PC-3 (cell line): ENCODE measurements around the gene CDC42SE2. TPM values are rescaled to one million over a fixed set of nuclear protein-coding genes. Genes with fewer than 3 reads are reported as not detected.

Experiments
- ATAC-seq: fragments of 200-7000 bp; cut with Tn5 transposase; 2 replicates; pipeline ENCODE4 v1.9.1; 2020; ENCODE audit warnings: mild to moderate bottlenecking, moderate library complexity
- BruUV-seq: library from RNA; stranded (reverse); fragments of 400-500 nt; replicated peaks from 2 replicates; lab custom pipeline; 2021; lab: Mats Ljungman, UMichigan
- CTCF ChIA-PET: fragments of 300-600 bp; sonication (Branson Sonifier 250); formaldehyde crosslinking; loops from one replicate; lab custom pipeline; 2022; ENCODE audit warnings: antibody characterized with exemption; lab: Charles Lee
- POLR2A ChIA-PET: fragments of 300-600 bp; sonication (Branson Sonifier 250); formaldehyde crosslinking; loops from one replicate; lab custom pipeline; 2022; ENCODE audit warnings: antibody characterized with exemption; ENCODE audit not compliant: unreplicated experiment; lab: Charles Lee
- DNase-seq: peaks from one replicate; pipeline ENCODE4 v3.0.0-alpha.2; 2015
- H2AFZ ChIP-seq: fragments of 300-600 bp; sonication (generic); 2 replicates; pipeline ENCODE4 v1.6.0; 2016; ENCODE audit warnings: antibody characterized with exemption, low read length
- H3F3A ChIP-seq: fragments of 300-600 bp; sonication (generic); one replicate; pipeline ENCODE4 v1.6.0; 2017; ENCODE audit warnings: antibody characterized with exemption, low read length, control low read depth, mild to moderate bottlenecking; ENCODE audit not compliant: unreplicated experiment
- H3K27ac ChIP-seq: fragments of 300-600 bp; sonication (generic); 2 replicates; pipeline ENCODE4 v1.5.1; 2016; ENCODE audit warnings: mild to moderate bottlenecking, low read length
- H3K27me3 ChIP-seq: fragments of 300-600 bp; sonication (generic); 2 replicates; pipeline ENCODE4 v1.6.1; 2016; ENCODE audit warnings: low read length, mixed read lengths
- H3K36me3 ChIP-seq: fragments of 300-600 bp; sonication (generic); 2 replicates; pipeline ENCODE4 v1.6.1; 2016; ENCODE audit warnings: low read depth, mixed run types, low read length, mixed read lengths
- H3K4me1 ChIP-seq: fragments of 300-600 bp; sonication (generic); 2 replicates; pipeline ENCODE4 v1.5.1; 2016; ENCODE audit warnings: low read length; ENCODE audit not compliant: insufficient read depth
- H3K4me2 ChIP-seq: fragments of 300-600 bp; sonication (generic); 2 replicates; pipeline ENCODE4 v1.6.0; 2016; ENCODE audit warnings: low read length
- H3K4me3 ChIP-seq: fragments of 300-600 bp; sonication (generic); 2 replicates; pipeline ENCODE4 v1.5.1; 2016; ENCODE audit warnings: mild to moderate bottlenecking, low read length, mixed read lengths
- H3K79me2 ChIP-seq: fragments of 300-600 bp; sonication (generic); 2 replicates; pipeline ENCODE4 v1.6.1; 2017; ENCODE audit warnings: low read length, mixed read lengths
- H3K9ac ChIP-seq: fragments of 300-600 bp; sonication (generic); 2 replicates; pipeline ENCODE4 v1.6.0; 2016; ENCODE audit warnings: mild to moderate bottlenecking, low read length
- H3K9me2 ChIP-seq: fragments of 300-600 bp; sonication (generic); replicated peaks from 2 replicates; pipeline ENCODE4 v1.6.1; 2016; ENCODE audit warnings: mixed run types, low read length, mixed read lengths
- H3K9me3 ChIP-seq: fragments of 300-600 bp; sonication (generic); 2 replicates; pipeline ENCODE4 v1.6.1; 2016; ENCODE audit warnings: low read length, mixed read lengths
- H4K20me1 ChIP-seq: fragments of 300-600 bp; sonication (generic); 2 replicates; pipeline ENCODE4 v1.6.1; 2016; ENCODE audit warnings: low read length, mixed read lengths
- EZH2 ChIP-seq: fragments of 300-600 bp; sonication (generic); IDR thresholded peaks from one replicate; pipeline ENCODE4 v1.6.1; 2017; ENCODE audit warnings: antibody characterized with exemption, mild to moderate bottlenecking, low read length; ENCODE audit not compliant: unreplicated experiment
- EZH2phosphoT487 ChIP-seq: fragments of 300-600 bp; sonication (generic); IDR thresholded peaks from 2 replicates; pipeline ENCODE4 v1.6.1; 2018; ENCODE audit warnings: mild to moderate bottlenecking, antibody characterized with exemption, low read length, borderline replicate concordance
- intact Hi-C: fragments of 100-400 bp; cut with micrococcal nuclease; formaldehyde crosslinking; loops from 2 replicates; pipeline ENCODE4 v1.9.0; 2023
- total RNA-seq: library from RNA; depleted of rRNA; stranded (reverse); fragments of >200 nt; gene quantifications from 2 replicates; pipeline ENCODE4 v1.2.3, GENCODE V29; 2014
- TF ChIP-seq, protein P1 (sequence below): fragments of 300-600 bp; sonication (generic); conservative IDR thresholded peaks from 2 replicates; pipeline ENCODE4 v1.5.1; 2017; ENCODE audit warnings: antibody characterized with exemption, low read depth, mild to moderate bottlenecking, low read length

Gene CDC42SE2
- total RNA-seq, 1 experiment from 2014 or later, result 13.3 TPM

DNA sequence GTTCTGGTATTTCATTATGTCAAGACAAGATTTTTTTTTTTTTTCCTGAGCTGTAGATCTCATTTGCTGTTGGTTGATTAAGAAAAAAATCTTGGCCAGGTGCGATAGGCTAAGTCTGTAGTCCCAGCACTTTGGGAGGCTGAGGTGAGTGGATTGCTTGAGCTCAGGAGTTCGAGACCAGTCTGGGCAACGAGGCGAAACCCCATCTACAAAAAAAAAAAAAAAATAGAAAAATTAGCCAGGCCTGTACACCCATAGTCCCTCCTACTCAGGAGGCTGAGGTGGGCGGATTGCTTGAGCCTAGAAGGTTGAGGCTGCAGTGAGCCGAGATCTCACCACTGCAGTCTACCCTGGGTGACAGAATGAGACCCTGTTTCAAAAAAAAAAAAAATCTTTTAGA, 12.2 kb downstream of the CDC42SE2 start:
- H3F3A ChIP-seq, result no peaks in the 10 kb centered on the region
- H3K27ac ChIP-seq, result no peak overlapping the region
- H3K9me2 ChIP-seq, result no peaks in the 10 kb centered on the region
- ATAC-seq, result no peak
- ChIA-PET CTCF (interaction anchor here (0.7 kb wide), 1 partner anchor 313 kb away, joined by 4 read pairs; no protein-coding TSS in a partner anchor), POLR2A (no interaction called here)
- H3K4me1 ChIP-seq, result peaks cover 15% of the 10 kb centered on the region
- no peaks in the 10 kb centered on the region for H3K36me3 ChIP-seq
- BruUV-seq, result no TSS peak
- no peak overlapping the region for H2AFZ ChIP-seq
- intact Hi-C loops, result no loop called here
- H3K79me2 ChIP-seq, result peaks cover 74% of the 10 kb centered on the region
- no peak overlapping the region for H3K9ac ChIP-seq
- no peak for DNase-seq
- no peak overlapping the region for H3K4me2 ChIP-seq
- 0 out of 2 replicates have a peak, but pooled peaks cover 4% of the 10 kb centered on the region for H4K20me1 ChIP-seq
- no peaks in the 10 kb centered on the region for H3K9me3 ChIP-seq
- H3K4me3 ChIP-seq, result no peak overlapping the region
- TF ChIP-seq EZH2 (no peak), EZH2phosphoT487 (no peak)
- TF ChIP-seq, protein P1, sequence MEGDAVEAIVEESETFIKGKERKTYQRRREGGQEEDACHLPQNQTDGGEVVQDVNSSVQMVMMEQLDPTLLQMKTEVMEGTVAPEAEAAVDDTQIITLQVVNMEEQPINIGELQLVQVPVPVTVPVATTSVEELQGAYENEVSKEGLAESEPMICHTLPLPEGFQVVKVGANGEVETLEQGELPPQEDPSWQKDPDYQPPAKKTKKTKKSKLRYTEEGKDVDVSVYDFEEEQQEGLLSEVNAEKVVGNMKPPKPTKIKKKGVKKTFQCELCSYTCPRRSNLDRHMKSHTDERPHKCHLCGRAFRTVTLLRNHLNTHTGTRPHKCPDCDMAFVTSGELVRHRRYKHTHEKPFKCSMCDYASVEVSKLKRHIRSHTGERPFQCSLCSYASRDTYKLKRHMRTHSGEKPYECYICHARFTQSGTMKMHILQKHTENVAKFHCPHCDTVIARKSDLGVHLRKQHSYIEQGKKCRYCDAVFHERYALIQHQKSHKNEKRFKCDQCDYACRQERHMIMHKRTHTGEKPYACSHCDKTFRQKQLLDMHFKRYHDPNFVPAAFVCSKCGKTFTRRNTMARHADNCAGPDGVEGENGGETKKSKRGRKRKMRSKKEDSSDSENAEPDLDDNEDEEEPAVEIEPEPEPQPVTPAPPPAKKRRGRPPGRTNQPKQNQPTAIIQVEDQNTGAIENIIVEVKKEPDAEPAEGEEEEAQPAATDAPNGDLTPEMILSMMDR, result no peak
- H3K27me3 ChIP-seq, result no peaks in the 10 kb centered on the region

- no peak overlapping the region for H3K27ac ChIP-seq
These were observed 13.6 kb downstream of the CDC42SE2 start for GRCh38 chr5:131277447-131277846.

More at GRCh38 chr5:131277447-131277846, 13.6 kb downstream of the CDC42SE2 start:
- Histone ChIP-seq H3K4me1 (peaks cover 22% of the 10 kb centered on the region), H3K27me3 (no peaks in the 10 kb centered on the region), H3K9ac (no peak overlapping the region), H3K9me2 (no peaks in the 10 kb centered on the region), H4K20me1 (0 out of 2 replicates have a peak, but pooled peaks cover 7% of the 10 kb centered on the region), H3F3A (no peaks in the 10 kb centered on the region), H3K4me2 (no peak overlapping the region), H2AFZ (no peak overlapping the region), H3K9me3 (no peaks in the 10 kb centered on the region), H3K36me3 (no peaks in the 10 kb centered on the region), H3K79me2 (peaks cover 74% of the 10 kb centered on the region), H3K4me3 (no peak overlapping the region)
- no peak for ATAC-seq
- no TSS peak for BruUV-seq
- POLR2A ChIA-PET, result no interaction called here
- CTCF ChIA-PET, result no interaction called here
- DNase-seq, result no peak
- TF ChIP-seq EZH2 (no peak), EZH2phosphoT487 (no peak)
- TF ChIP-seq, protein P1, result no peak
- intact Hi-C loops, result no loop called here
